ENCODE data around the gene SOWAHD.
A peak's percentile ranks its signal among the peaks of the same experiment; 100 is the strongest.
"Not testable (repeated sequence)": the region's sequence is repeated elsewhere in the genome, so short reads cannot be mapped to it uniquely, and the experiment has no call there.

The SOWAHD gene

GRCh38 chrX:119760026-119760877 is 1.9 kb downstream of the SOWAHD start:
- Mint-ChIP-seq H3K4me3 (peak overlapping the region; percentile 23 to 40 (median 25)), H3K27ac (no peak overlapping the region), H3K36me3 (ENCODE audit: low read depth) (no peaks in the 10 kb centered on the region), H3K9me3 (peaks cover 15% of the 10 kb centered on the region), H3K27me3 (ENCODE audit: low read depth) (peaks cover 35% of the 10 kb centered on the region), H3K4me1 (peaks cover 21% of the 10 kb centered on the region)
- no peak for TF ChIP-seq CTCF (IDR thresholded peaks at IDR 0.05; ENCODE audit: unreplicated experiment in 3 of 3)

GRCh38 chrX:119762718-119763117 is 4.3 kb downstream of the SOWAHD start:
- Mint-ChIP-seq H3K36me3 (ENCODE audit: low read depth) (no peaks in the 10 kb centered on the region), H3K4me3 (no peak overlapping the region), H3K27me3 (ENCODE audit: low read depth) (peaks cover 21% of the 10 kb centered on the region), H3K4me1 (peaks cover 3% of the 10 kb centered on the region), H3K27ac (no peak overlapping the region), H3K9me3 (peaks cover 9% of the 10 kb centered on the region)
- TF ChIP-seq CTCF (IDR thresholded peaks at IDR 0.05; ENCODE audit: unreplicated experiment in 3 of 3) = no peak

GRCh38 chrX:119763181-119763580 is 4.8 kb downstream of the SOWAHD start:
- Mint-ChIP-seq H3K27ac (no peak overlapping the region), H3K9me3 (peaks cover 9% of the 10 kb centered on the region), H3K4me3 (no peak overlapping the region), H3K27me3 (ENCODE audit: low read depth) (peaks cover 18% of the 10 kb centered on the region), H3K36me3 (ENCODE audit: low read depth) (no peaks in the 10 kb centered on the region), H3K4me1 (no peaks in the 10 kb centered on the region)
- TF ChIP-seq CTCF (IDR thresholded peaks at IDR 0.05; ENCODE audit: unreplicated experiment in 3 of 3) = no peak

- no peak overlapping the region for H3K27ac Mint-ChIP-seq
- H3K27me3 Mint-ChIP-seq (ENCODE audit: low read depth) = peaks cover 18% of the 10 kb centered on the region
- no peaks in the 10 kb centered on the region for H3K4me1 Mint-ChIP-seq
- no peak for TF ChIP-seq CTCF (IDR thresholded peaks at IDR 0.05; ENCODE audit: unreplicated experiment in 3 of 3)
- H3K4me3 Mint-ChIP-seq = no peak overlapping the region
- peaks cover 9% of the 10 kb centered on the region for H3K9me3 Mint-ChIP-seq
- H3K36me3 Mint-ChIP-seq (ENCODE audit: low read depth) = peaks cover 3% of the 10 kb centered on the region
Measured at GRCh38 chrX:119763836-119764387, 5.5 kb downstream of the SOWAHD start.

GRCh38 chrX:119768436-119768835 is 10.0 kb downstream of the SOWAHD start:
- not testable (repeated sequence) for H3K9me3 Mint-ChIP-seq; H3K4me1 Mint-ChIP-seq; H3K27me3 Mint-ChIP-seq (ENCODE audit: low read depth); H3K4me3 Mint-ChIP-seq; H3K27ac Mint-ChIP-seq; H3K36me3 Mint-ChIP-seq (ENCODE audit: low read depth)

GRCh38 chrX:119769388-119769787 is 11.0 kb downstream of the SOWAHD start:
- not testable (repeated sequence) for H3K27ac Mint-ChIP-seq; H3K36me3 Mint-ChIP-seq (ENCODE audit: low read depth); H3K4me1 Mint-ChIP-seq; H3K4me3 Mint-ChIP-seq; H3K9me3 Mint-ChIP-seq; H3K27me3 Mint-ChIP-seq (ENCODE audit: low read depth)
